Measurements from ENCODE around the gene ELP2. TPM values are rescaled to one million over a fixed set of nuclear protein-coding genes. Genes with fewer than 3 reads are reported as not detected.

The ELP2 gene
- polyA plus RNA-seq, 1 of the 3 experiments (the other 2 are of a cell fraction) = 38.3 TPM

DNA sequence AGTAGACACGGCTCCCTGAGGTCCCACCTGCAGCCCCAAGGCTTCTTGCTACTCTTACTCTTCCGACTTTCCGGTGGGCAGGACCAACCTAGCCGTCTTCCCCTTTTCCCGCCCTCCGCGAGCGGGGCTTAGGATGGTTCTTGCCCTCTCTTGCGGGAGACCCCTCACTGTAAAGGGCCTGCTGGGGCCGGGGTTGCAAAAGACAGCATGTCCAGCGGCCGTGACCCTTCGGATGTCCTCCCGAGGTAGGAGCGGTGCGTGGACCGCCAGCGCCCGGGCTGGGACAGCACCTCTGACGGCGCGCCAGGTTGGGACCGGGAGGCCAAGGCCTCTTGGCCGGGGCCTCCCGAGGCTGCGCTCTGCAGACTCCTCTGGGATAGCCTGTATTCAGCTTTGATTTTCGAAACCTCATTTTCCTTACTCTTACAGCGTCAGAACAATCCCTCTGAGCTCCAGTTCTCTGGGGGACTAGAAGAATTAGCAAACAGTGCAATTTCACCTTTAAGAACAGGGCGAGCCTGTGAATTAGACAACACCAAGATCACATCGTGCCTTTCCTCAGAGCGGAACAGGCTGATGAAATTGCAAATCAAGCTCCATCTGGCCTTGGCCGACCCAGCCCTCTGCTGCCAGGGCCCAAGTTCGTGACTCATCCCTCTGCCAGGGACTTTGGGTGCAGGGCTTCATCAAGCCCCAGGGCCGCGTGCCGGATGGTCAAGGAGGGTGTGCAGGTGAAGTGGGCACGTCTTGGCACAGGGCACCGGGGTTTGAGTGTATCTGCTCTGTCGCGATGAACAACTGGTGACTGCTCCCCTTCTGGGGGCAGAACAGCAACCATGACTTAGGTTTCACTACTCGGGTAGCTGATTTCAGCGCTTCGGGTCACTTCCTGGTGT is 58.4 kb downstream of the ELP2 start:
- Histone ChIP-seq H3K9me3 (no peaks in the 10 kb centered on the region), H3F3A (replicated peaks; ENCODE audit: insufficient read depth) (no peaks in the 10 kb centered on the region), H3K9ac (peak overlapping the region; percentile 84), H3K27me3 (ENCODE audit: insufficient read depth) (no peaks in the 10 kb centered on the region), H3K36me3 (replicated peaks in 1 of 2; ENCODE audit: control insufficient read depth in 1 of 2, insufficient read depth in 2 of 2, low read length in 1 of 2) (no peaks in the 10 kb centered on the region), H3K4me1 (ENCODE audit: control insufficient read depth in 1 of 2, insufficient read depth in 2 of 2, low read depth in 1 of 2, low read length in 1 of 2) (peaks cover 0 to 7% of the 10 kb centered on the region in 2 experiments; a peak in 1 of 4 replicates), H3K9me2 (no peaks in the 10 kb centered on the region), H3K27ac (ENCODE audit: low read depth in 2 of 2, low read length in 1 of 2) (no peak overlapping the region), H3K4me2 (peak overlapping the region; percentile 94), H3K4me3 (ENCODE audit: low read depth in 2 of 2, low read length in 1 of 2) (peak overlapping the region; percentile 76 to 80), H3K79me2 (ENCODE audit: insufficient read depth) (no peaks in the 10 kb centered on the region), H2AFZ (ENCODE audit: low read depth) (peak overlapping the region; percentile 100), H4K20me1 (ENCODE audit: insufficient read depth) (no peaks in the 10 kb centered on the region)
- ChIA-PET POLR2A (no interaction called here), CTCF (interaction anchor here (1.4 kb wide), 1 partner anchor 96 kb away, joined by 4 read pairs; no protein-coding TSS in a partner anchor)
- TF ChIP-seq, protein P1, sequence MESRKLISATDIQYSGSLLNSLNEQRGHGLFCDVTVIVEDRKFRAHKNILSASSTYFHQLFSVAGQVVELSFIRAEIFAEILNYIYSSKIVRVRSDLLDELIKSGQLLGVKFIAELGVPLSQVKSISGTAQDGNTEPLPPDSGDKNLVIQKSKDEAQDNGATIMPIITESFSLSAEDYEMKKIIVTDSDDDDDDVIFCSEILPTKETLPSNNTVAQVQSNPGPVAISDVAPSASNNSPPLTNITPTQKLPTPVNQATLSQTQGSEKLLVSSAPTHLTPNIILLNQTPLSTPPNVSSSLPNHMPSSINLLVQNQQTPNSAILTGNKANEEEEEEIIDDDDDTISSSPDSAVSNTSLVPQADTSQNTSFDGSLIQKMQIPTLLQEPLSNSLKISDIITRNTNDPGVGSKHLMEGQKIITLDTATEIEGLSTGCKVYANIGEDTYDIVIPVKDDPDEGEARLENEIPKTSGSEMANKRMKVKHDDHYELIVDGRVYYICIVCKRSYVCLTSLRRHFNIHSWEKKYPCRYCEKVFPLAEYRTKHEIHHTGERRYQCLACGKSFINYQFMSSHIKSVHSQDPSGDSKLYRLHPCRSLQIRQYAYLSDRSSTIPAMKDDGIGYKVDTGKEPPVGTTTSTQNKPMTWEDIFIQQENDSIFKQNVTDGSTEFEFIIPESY (IDR thresholded peaks at IDR 0.05; ENCODE audit: borderline replicate concordance, low read depth) = no peak
- no peak for TF ChIP-seq GABPA (IDR thresholded peaks at IDR 0.05; ENCODE audit: low read depth)
- no peak for TF ChIP-seq SMC3 (IDR thresholded peaks at IDR 0.05; ENCODE audit: low read depth, low read length)
- TF ChIP-seq, protein P2, sequence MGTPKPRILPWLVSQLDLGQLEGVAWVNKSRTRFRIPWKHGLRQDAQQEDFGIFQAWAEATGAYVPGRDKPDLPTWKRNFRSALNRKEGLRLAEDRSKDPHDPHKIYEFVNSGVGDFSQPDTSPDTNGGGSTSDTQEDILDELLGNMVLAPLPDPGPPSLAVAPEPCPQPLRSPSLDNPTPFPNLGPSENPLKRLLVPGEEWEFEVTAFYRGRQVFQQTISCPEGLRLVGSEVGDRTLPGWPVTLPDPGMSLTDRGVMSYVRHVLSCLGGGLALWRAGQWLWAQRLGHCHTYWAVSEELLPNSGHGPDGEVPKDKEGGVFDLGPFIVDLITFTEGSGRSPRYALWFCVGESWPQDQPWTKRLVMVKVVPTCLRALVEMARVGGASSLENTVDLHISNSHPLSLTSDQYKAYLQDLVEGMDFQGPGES (IDR thresholded peaks at IDR 0.05; ENCODE audit: low read depth, low read length) = no peak
- no peak for TF ChIP-seq RCOR1 (IDR thresholded peaks at IDR 0.05; ENCODE audit: low read length)
- no peak for TF ChIP-seq POLR2AphosphoS5 (IDR thresholded peaks at IDR 0.05; ENCODE audit: low read depth, low read length)
- no peak for DNase-seq
- WGBS (ENCODE audit: low lambda C conversion rate) = 83% methylated on average over 37 of the region's 43 CpGs

DNA sequence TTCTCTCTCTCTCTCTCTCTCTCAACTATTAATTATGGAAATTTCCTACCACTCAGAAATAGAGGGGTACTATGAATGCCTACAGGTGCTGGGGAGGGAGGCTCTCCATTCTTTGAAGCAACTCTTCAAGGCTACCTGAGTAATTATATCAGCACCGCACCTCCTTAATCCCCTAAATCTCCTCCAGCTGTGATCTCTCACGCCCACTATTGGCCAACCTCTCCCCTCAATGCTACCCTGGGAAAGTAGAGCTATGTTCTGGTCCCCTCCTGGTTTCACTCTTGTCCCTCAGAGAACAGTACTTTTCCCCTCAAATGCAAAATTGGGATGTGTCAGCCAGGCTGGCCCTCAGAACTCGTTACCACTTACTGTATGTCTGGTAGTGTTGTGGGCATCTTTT is 59.2 kb downstream of the ELP2 start:
- no peak overlapping the region for H3K4me2 ChIP-seq
- H3K9me2 ChIP-seq = no peaks in the 10 kb centered on the region
- no peak overlapping the region for H3K9ac ChIP-seq
- DNase-seq = no peak
- H3K4me1 ChIP-seq (ENCODE audit: control insufficient read depth in 1 of 2, insufficient read depth in 2 of 2, low read depth in 1 of 2, low read length in 1 of 2) = peaks cover 0 to 7% of the 10 kb centered on the region in 2 experiments; a peak in 1 of 4 replicates
- H3K4me3 ChIP-seq (ENCODE audit: low read depth in 2 of 2, low read length in 1 of 2) = no peak overlapping the region
- no peak overlapping the region for H3K27ac ChIP-seq (ENCODE audit: low read depth in 2 of 2, low read length in 1 of 2)
- ChIA-PET CTCF (interaction anchor here (1.4 kb wide), 1 partner anchor 95 kb away, joined by 4 read pairs; no protein-coding TSS in a partner anchor), POLR2A (no interaction called here)
- no peaks in the 10 kb centered on the region for H3K36me3 ChIP-seq (replicated peaks in 1 of 2; ENCODE audit: control insufficient read depth in 1 of 2, insufficient read depth in 2 of 2, low read length in 1 of 2)
- H2AFZ ChIP-seq (ENCODE audit: low read depth) = no peak overlapping the region
- no peaks in the 10 kb centered on the region for H3K79me2 ChIP-seq (ENCODE audit: insufficient read depth)
- 94% methylated on average over 3 of the region's 3 CpGs for WGBS (ENCODE audit: low lambda C conversion rate)
- H3K9me3 ChIP-seq = no peaks in the 10 kb centered on the region
- no peaks in the 10 kb centered on the region for H3F3A ChIP-seq (replicated peaks; ENCODE audit: insufficient read depth)
- no peaks in the 10 kb centered on the region for H4K20me1 ChIP-seq (ENCODE audit: insufficient read depth)
- no peaks in the 10 kb centered on the region for H3K27me3 ChIP-seq (ENCODE audit: insufficient read depth)
- TF ChIP-seq GABPA (IDR thresholded peaks at IDR 0.05; ENCODE audit: low read depth) (no peak), NRF1 (IDR thresholded peaks at IDR 0.05; ENCODE audit: low read depth, low read length) (no peak), YY1 (IDR thresholded peaks at IDR 0.05; ENCODE audit: low read depth) (no peak), RXRA (IDR thresholded peaks at IDR 0.05; ENCODE audit: borderline replicate concordance, low read depth) (no peak), RAD21 (IDR thresholded peaks at IDR 0.05; ENCODE audit: low read length) (no peak), GATA2 (CRISPR knock-in tag; IDR thresholded peaks at IDR 0.05) (no peak), FOXM1 (IDR thresholded peaks at IDR 0.05; ENCODE audit: low read depth) (no peak), CHD2 (IDR thresholded peaks at IDR 0.05; ENCODE audit: low read length, partially characterized antibody) (no peak), RCOR1 (IDR thresholded peaks at IDR 0.05; ENCODE audit: low read length) (no peak), MEF2A (IDR thresholded peaks at IDR 0.05; ENCODE audit: borderline replicate concordance, low read depth) (no peak), EZH2phosphoT487 (IDR thresholded peaks at IDR 0.05; ENCODE audit: borderline replicate concordance, low read depth) (no peak), MXI1 (IDR thresholded peaks at IDR 0.05; ENCODE audit: low read depth, low read length) (no peak)
- TF ChIP-seq, protein P3, sequence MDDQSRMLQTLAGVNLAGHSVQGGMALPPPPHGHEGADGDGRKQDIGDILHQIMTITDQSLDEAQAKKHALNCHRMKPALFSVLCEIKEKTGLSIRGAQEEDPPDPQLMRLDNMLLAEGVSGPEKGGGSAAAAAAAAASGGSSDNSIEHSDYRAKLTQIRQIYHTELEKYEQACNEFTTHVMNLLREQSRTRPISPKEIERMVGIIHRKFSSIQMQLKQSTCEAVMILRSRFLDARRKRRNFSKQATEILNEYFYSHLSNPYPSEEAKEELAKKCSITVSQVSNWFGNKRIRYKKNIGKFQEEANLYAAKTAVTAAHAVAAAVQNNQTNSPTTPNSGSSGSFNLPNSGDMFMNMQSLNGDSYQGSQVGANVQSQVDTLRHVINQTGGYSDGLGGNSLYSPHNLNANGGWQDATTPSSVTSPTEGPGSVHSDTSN (IDR thresholded peaks at IDR 0.05) = no peak
- TF ChIP-seq, protein P4, sequence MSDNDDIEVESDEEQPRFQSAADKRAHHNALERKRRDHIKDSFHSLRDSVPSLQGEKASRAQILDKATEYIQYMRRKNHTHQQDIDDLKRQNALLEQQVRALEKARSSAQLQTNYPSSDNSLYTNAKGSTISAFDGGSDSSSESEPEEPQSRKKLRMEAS (IDR thresholded peaks at IDR 0.05; ENCODE audit: low read depth) = no peak
- TF ChIP-seq, protein P5, sequence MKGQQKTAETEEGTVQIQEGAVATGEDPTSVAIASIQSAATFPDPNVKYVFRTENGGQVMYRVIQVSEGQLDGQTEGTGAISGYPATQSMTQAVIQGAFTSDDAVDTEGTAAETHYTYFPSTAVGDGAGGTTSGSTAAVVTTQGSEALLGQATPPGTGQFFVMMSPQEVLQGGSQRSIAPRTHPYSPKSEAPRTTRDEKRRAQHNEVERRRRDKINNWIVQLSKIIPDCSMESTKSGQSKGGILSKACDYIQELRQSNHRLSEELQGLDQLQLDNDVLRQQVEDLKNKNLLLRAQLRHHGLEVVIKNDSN (IDR thresholded peaks at IDR 0.05; ENCODE audit: borderline replicate concordance, low read depth) = no peak
- TF ChIP-seq, protein P1 (IDR thresholded peaks at IDR 0.05; ENCODE audit: borderline replicate concordance, low read depth) = no peak
